GM12801 (cell line): ENCODE measurements around the gene ZNF33B.

ENCODE experiments used
- CTCF ChIP-seq: IDR thresholded peaks from one replicate; pipeline ENCODE4 v1.5.1; 2011; ENCODE audit warnings: control low read depth; ENCODE audit not compliant: insufficient read length; ENCODE audit errors: extremely low read depth

The ZNF33B gene

GRCh38 chr10:42638055-42638820 is at the start of gene ZNF33B:
Gene ZNF33B (minus strand): TSS chr10:42638570. CDS start chr10:42636928, 1,642 bp downstream.
- no peak for TF ChIP-seq CTCF

GRCh38 chr10:42684517-42684916 is 46.1 kb upstream of the ZNF33B start:
- no peak for TF ChIP-seq CTCF

GRCh38 chr10:42680267-42680666 is 41.9 kb upstream of the ZNF33B start:
- no peak for TF ChIP-seq CTCF

GRCh38 chr10:42654419-42654818 is 16.0 kb upstream of the ZNF33B start:
- no peak for TF ChIP-seq CTCF

GRCh38 chr10:42652858-42653257 is 14.5 kb upstream of the ZNF33B start:
- no peak for TF ChIP-seq CTCF

- TF ChIP-seq CTCF: no peak
Observed at GRCh38 chr10:42650374-42650773, 12.0 kb upstream of the ZNF33B start.

GRCh38 chr10:42648512-42648911 is 10.1 kb upstream of the ZNF33B start:
- no peak for TF ChIP-seq CTCF
